ENCODE results near the gene GPC1. TPM values are rescaled to one million over a fixed set of nuclear protein-coding genes. Genes with fewer than 3 reads are reported as not detected.
A peak's percentile ranks its signal among the peaks of the same experiment; 100 is the strongest.

Gene GPC1
- total RNA-seq, 1 donor from 2014 or later = 88.0 TPM

GRCh38 chr2:240392084-240392947 lies 43.1 kb upstream of the GPC1 start:
- Mint-ChIP-seq H3K4me1 (peaks cover 3% of the 10 kb centered on the region), H3K36me3 (no peaks in the 10 kb centered on the region)
- no peak for DNase-seq (ENCODE audit: low spot score in 2 of 2, unreplicated experiment in 2 of 2)

GRCh38 chr2:240392948-240393830 lies 42.3 kb upstream of the GPC1 start:
- H3K4me3 Mint-ChIP-seq = no peak overlapping the region
- peaks cover 6% of the 10 kb centered on the region for H3K4me1 Mint-ChIP-seq
- H3K36me3 Mint-ChIP-seq = no peaks in the 10 kb centered on the region
- no peak overlapping the region for H3K27ac Mint-ChIP-seq
- no peak for TF ChIP-seq CTCF (IDR thresholded peaks at IDR 0.05; ENCODE audit: unreplicated experiment)
- H3K9me3 Mint-ChIP-seq = no peaks in the 10 kb centered on the region
- H3K27me3 Mint-ChIP-seq (ENCODE audit: low read depth) = no peaks in the 10 kb centered on the region
- no peak for DNase-seq (ENCODE audit: low spot score in 2 of 2, unreplicated experiment in 2 of 2)

More at GRCh38 chr2:240392084-240392947, 43.1 kb upstream of the GPC1 start:
- TF ChIP-seq CTCF (IDR thresholded peaks at IDR 0.05; ENCODE audit: unreplicated experiment) = no peak
- no peak overlapping the region for H3K4me3 Mint-ChIP-seq
- H3K27me3 Mint-ChIP-seq (ENCODE audit: low read depth) = no peaks in the 10 kb centered on the region
- H3K27ac Mint-ChIP-seq = peak overlapping the region; percentile 21
- no peaks in the 10 kb centered on the region for H3K9me3 Mint-ChIP-seq

GRCh38 chr2:240393831-240394410 lies 41.5 kb upstream of the GPC1 start:
- no peak overlapping the region for H3K27ac Mint-ChIP-seq
- TF ChIP-seq CTCF (IDR thresholded peaks at IDR 0.05; ENCODE audit: unreplicated experiment) = no peak
- no peak overlapping the region for H3K4me3 Mint-ChIP-seq
- H3K27me3 Mint-ChIP-seq (ENCODE audit: low read depth) = no peaks in the 10 kb centered on the region
- DNase-seq (ENCODE audit: low spot score in 2 of 2, unreplicated experiment in 2 of 2) = peak in 1 of 2 experiments; percentile 35
- H3K4me1 Mint-ChIP-seq = peaks cover 9% of the 10 kb centered on the region
- no peaks in the 10 kb centered on the region for H3K36me3 Mint-ChIP-seq
- no peaks in the 10 kb centered on the region for H3K9me3 Mint-ChIP-seq

GRCh38 chr2:240394549-240394948 lies 40.9 kb upstream of the GPC1 start:
- no peaks in the 10 kb centered on the region for H3K9me3 Mint-ChIP-seq
- no peak overlapping the region for H3K27ac Mint-ChIP-seq
- TF ChIP-seq CTCF (IDR thresholded peaks at IDR 0.05; ENCODE audit: unreplicated experiment) = no peak
- DNase-seq (ENCODE audit: low spot score in 2 of 2, unreplicated experiment in 2 of 2) = no peak
- peaks cover 9% of the 10 kb centered on the region for H3K4me1 Mint-ChIP-seq
- no peak overlapping the region for H3K4me3 Mint-ChIP-seq
- no peaks in the 10 kb centered on the region for H3K27me3 Mint-ChIP-seq (ENCODE audit: low read depth)
- no peaks in the 10 kb centered on the region for H3K36me3 Mint-ChIP-seq

- H3K9me3 Mint-ChIP-seq = no peaks in the 10 kb centered on the region
- H3K27ac Mint-ChIP-seq = no peak overlapping the region
Measured at GRCh38 chr2:240395448-240395847, 40.0 kb upstream of the GPC1 start.

More at GRCh38 chr2:240395448-240395847, 40.0 kb upstream of the GPC1 start:
- Mint-ChIP-seq H3K4me1 (peaks cover 9% of the 10 kb centered on the region), H3K4me3 (no peak overlapping the region), H3K36me3 (no peaks in the 10 kb centered on the region), H3K27me3 (ENCODE audit: low read depth) (no peaks in the 10 kb centered on the region)
- TF ChIP-seq CTCF (IDR thresholded peaks at IDR 0.05; ENCODE audit: unreplicated experiment) = no peak
- no peak for DNase-seq (ENCODE audit: low spot score in 2 of 2, unreplicated experiment in 2 of 2)

Measured in mesothelial cell of epicardium (in vitro differentiated cells).